Hematopoietic multipotent progenitor cell treated with erythropoietin and hydrocortisone succinate and interleukin-3 and kit ligand, for 6 days (in vitro differentiated cells): ENCODE results near the gene ZNF22.

Experiments used
- DNase-seq: peaks from one replicate; pipeline ENCODE4 v3.0.0-alpha.2; 2015

The ZNF22 gene

DNA sequence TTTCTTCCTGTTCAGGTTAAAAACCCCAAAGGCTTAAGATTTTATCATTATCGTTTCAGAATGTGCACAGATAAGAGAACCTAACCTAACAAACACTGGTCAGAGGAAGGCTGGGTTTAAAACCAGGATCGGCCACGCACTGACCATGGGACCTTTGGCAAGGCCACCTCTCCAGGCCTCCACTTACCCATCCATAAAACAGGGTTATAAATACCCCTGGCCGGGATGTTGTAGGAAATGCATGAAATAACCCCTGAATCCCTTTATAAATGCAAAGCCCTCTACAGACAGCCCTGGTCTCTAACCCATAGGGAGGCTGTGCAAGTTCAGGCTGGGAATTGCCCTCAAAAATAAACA, 22.5 kb upstream of the ZNF22 start:
- no peak for DNase-seq

DNA sequence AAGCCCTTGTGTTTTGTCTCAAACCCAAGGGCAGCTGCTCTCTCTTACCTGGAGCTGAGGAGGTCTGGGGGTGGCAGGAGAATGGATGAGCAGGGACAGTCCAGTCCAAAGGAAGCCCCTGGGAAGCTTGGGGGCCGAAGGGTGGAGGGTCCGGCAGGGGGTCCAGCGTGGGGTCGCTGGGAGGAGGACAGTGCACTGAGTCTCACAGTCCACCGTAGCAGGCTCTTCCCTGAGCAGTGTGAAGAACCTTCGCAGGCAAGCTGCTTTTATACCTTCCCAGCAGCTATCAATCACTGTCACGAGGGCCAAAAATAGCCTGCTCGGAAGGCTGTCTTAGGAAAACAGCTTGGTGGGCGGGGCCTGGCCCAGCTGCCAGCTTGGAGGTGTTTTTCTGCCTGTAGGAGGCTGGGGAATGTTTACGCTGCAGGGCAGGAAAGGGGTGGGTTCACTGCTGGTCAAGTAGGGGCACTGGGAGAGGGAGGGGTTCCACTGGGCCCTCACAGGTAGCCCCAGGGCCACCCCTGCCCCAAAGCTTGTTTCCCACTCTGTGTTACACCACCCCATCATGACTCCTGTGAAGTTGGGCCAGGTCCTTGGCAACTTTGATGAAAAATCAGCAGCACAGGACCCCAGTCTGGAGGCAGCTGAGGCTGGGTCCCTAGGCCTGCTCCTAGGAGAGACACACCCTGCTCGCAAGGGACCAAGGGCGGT, 22.0 kb upstream of the ZNF22 start, which contains the start of gene DEPP1:
Gene DEPP1 (minus strand): TSS at position 240 of the 711 bp plus-strand sequence. CDS start 779 bp downstream, outside the sequence.
- peak; percentile 72 for DNase-seq

DNA sequence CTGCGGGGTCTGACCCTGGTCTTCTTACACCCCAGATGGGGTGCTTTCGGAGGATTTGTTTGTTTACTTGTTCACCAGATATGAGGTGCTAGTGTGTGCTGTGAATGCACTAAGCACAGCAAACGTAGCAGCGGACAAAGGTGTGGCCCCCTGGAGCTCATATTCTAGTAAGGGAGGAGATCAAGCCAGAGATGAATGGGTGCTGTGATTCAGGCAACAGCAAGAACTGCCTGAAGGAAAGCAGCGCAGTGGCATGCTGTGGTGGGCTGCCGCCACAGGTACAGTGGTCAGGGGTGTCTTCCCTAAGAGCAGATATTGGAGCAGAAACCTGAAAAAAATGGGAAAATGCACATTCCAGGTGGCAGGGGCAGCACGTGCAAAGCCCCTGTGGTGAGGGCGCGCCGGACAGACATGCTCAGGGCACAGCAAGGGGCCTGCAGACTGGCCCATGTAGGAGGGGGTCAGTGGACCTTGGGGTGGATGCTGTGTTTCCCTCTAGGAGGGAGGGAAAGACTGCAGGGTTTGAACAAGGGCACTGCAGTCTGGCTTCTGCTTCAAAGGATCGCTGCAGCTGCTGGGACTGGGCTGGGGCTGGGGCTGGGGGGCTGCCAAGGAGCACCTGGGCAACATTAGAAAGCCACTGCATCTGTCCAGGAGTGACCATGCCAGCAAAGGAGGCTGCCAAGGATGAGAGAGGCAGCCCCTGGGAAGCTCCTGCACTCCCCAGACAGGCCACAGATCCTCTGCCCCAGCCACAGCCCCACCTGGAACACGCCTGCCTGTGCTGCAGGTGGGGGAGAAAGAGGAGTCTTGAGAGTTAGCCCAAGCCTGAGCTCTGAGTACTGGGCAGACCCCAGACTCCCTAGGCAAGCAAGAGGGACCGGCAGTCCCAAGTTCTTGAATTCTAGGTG, 21.2 kb upstream of the ZNF22 start:
- DNase-seq, result no peak

DNA sequence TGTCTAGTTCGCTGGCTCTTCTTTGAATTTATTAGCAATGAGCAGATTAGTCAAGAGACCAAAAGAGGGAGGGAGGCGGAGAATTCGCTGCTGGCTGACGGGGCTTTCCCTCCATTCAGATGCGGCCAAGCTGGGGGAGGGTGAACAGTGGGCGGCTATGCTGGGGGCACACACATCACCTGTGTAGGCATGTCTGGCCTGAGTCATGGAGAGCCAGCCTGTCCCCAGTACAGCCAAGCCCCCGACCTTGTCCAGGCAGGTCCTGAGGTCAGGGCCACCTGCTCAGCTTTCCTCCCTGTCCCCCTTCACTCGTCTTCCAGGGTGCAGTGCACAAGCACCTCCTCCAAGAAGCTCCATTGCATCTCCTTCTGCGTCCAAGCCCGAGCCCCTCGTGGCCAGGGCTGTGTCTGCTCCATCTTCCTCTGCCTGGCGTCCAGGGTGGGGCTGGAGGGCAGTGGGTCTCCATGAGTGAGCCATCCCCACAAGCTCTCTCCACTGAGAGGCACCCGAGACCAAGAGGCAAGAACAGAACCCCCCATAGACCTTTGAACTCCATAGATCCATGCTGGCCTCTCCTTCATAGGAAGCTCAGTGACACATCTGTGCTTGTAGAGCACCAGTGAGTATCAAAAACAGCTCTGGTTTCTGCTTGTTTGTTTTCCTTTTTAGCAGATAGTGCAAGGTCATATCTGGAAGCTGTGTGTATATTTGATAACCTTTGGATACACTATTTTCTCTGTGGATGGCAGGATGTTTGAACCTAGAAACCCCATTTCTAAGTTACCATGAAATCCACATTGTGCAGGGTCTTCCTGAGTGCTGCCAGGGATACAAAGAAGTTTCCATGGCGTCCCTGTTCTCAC, 20.2 kb upstream of the ZNF22 start:
- DNase-seq, result no peak

DNA sequence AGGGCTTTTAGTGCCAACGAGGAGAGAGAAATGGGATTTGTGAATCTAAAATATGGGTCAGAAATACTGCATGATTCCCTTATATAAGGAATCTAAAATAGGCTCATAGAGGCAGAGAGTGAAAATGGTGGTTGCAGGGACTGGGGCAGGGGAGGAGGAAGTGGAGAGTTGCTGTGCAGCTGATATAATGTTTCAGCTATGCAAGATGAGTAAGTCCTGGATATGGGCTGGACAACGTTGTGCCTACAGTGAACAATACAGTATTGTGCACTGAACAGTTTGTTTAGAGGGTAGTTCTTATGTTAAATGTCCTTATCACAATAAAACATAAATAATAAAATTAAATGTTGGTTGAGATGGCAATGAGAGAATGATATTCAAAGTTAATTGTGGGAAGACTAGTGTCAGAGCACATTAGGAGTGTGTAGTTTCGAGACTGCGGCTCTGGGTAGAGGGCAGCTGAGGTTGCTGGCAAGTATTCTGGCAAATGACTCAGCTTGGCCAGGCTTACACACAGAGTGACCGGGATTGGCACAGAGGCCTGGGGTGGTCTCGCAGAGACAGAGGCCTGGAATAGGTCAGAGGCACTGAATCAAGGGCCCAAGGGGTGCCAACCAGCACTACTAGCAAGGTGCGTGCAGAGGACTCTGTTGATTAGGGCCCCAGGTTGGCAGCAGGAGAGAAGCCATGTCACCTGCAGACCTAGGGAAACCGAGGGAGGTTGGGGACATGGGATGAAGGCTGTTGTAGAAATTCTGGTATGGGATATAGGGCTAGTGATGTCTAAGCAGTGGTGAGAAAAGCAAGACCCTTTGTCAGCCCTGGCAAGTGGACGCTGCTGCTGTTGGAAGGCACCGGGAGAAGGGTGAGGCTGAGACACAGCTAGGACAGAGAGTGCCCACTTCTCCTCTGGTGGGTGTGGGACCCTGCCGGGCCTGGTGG, 19.3 kb upstream of the ZNF22 start:
- peak; percentile 34 for DNase-seq

DNA sequence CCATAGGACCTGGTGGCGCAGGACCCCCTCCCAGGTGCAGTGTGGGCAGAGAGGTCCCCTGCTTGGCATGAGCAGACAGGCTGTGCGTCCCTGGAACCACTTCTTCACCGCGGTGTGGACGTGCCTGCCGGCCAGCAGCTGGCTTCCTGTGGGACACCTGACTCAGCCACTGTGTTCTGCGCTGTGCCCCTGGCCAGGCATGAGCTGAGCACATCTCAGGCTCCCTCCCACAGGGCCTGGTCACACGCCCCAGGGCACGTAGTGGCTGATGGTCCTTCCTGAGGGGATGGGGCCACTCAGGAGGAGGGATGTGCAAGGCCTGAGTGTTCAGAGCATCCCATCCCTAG, 18.6 kb upstream of the ZNF22 start:
- DNase-seq, result no peak

DNA sequence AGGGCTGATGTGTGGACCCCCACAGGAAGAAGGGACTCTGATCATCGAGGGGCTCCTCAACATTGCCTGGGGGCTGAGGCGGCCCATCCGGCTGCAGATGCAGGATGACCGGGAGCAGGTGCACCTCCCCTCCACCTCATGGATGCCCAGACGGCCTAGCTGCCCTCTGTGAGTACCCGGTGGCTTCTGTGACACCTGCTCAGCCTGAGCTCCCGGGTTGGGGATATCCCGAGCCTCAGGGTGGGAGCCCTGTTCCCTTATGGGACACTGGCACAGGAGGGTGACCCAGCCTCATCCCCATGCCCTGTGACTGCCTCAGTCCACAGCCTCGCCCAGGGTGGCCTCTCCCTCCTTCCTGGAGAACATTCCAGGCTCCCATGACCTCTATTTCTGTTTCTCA, 18.2 kb upstream of the ZNF22 start:
- no peak for DNase-seq

DNA sequence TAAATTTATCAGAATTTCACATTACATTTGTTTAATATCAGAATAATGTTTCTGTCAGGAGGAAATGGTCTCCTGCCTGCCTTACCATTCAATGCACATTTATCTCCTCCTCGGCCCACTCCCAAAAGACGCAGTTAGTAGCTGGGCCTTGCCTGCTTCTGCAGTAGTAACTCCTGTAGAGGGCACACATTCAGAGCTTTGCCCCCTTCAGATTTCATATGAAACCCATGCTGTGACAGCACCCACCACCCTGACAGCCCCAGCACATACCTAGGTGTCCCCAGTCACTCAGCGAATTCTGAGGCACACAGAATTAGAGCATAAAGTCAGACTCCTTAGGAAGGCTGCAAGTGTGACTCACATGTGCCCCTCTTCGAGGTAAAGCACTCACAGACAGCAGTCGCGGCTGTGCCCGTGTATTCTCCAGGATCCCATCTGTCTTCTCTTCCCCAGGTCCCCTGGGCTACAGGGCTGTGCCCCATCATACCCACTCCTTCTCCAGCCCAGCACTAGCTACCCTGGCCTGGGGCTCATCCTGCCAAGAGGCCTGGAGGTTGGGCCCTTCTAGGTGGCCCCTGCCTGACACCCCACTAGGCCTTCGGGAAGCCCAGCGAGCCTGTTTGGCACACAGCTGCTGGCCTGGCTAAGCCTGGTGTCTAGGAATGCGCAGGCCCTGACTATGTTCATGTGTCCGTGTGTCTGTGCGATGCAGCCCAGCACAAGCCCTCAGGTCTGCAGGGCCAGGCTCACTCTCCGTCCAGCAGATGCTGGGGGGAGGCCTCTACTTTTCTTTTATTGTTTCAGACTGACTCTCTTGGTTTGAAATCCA, 17.4 kb upstream of the ZNF22 start:
- DNase-seq, result no peak

DNA sequence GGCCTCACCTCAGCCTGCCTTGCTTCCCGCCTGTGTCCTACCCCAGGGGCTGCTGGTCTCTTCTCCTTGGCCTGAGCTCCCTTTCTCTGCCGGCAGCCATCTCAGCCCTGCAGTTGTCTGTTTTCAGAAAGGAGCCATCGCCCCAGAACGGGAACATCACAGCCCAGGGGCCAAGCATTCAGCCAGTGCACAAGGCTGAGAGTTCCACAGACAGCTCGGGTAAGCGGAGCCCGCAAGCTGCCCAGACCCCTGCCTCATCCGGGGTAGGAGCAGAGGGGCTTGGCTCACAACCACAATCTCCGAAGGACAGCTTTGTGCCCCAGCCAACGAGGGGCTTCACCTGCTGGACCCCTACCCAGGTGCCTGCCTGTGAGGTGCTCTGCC, 16.8 kb upstream of the ZNF22 start:
- no peak for DNase-seq

DNA sequence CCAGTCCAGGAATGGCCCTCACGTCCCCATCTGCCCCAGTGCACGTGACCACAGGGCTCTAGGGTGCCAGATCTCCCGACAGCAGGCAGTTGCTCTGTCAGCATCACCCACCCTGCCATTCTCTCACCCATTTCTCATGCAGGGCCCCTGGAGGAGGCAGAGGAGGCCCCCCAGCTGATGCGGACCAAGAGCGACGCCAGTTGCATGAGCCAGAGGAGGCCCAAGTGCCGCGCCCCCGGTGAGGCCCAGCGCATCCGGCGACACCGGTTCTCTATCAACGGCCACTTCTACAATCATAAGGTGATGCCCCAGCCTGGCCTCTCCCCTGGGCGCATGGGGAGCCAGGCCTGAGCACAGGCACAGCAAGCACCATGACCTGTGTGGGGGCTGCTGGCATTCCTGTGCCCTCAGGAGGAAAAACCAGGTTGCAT, 16.0 kb upstream of the ZNF22 start:
- DNase-seq, result no peak

DNA sequence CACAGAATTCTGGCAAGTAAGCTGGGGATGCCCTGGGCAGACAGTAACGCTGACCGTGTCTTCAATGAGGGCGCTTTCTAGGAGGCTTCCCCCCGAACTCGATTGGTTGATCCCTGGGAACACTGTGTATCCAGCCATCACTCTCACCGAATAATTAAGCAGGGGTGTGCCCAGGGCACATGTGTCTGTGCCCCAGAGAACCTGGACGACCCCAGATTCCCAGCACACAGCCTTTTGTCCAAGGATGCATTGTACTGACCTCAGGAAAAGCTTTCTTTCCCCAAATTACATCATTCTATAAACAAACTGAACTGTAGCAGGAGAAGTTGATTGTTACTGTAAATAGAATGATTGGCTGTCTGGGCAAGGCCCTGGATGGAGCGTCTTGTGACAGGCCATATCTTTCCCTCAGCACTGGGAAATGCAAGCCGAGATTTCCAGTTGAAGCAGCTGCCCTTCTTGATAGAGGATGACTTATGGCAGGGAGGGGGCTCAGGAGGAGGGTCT, 15.5 kb upstream of the ZNF22 start:
- no peak for DNase-seq

DNA sequence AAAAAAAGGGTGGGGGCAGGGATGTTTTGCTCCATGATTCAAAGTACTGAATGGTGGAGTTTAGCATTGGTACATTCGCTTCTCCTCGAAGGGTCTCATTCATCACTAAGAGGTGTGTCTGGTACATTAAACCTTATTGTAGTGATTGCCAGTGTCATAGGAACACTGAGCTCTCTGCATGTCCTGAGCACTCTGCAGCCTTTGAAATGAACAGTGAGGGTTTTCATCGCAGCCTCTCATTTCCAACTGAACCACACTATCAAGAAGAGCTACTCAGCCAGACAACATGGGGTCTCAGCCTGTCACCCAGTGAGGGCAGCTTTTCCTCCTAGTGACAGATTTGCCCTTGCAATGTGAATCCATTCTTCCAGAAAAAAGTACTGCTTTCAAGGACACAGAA, 14.5 kb upstream of the ZNF22 start:
- no peak for DNase-seq

DNA sequence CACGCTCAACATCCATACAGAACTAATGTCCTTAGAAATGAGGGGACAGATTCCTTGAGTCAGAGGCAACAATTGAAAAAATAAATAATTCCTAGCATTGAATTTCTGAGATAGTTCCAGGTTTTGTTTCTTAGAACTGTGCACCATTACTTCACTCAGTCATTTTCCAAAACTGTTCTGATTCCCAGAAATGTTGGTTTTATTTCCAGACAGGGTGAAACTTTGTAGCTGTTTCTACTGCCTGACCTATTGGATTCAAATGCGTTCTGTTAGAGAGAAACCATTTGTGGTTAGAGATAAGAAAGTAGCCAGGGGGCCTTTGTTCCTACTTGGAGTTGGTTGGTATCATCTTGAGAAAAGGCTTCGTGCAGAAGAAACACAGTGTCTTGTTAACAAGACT, 14.1 kb upstream of the ZNF22 start:
- peak; percentile 75 for DNase-seq

DNA sequence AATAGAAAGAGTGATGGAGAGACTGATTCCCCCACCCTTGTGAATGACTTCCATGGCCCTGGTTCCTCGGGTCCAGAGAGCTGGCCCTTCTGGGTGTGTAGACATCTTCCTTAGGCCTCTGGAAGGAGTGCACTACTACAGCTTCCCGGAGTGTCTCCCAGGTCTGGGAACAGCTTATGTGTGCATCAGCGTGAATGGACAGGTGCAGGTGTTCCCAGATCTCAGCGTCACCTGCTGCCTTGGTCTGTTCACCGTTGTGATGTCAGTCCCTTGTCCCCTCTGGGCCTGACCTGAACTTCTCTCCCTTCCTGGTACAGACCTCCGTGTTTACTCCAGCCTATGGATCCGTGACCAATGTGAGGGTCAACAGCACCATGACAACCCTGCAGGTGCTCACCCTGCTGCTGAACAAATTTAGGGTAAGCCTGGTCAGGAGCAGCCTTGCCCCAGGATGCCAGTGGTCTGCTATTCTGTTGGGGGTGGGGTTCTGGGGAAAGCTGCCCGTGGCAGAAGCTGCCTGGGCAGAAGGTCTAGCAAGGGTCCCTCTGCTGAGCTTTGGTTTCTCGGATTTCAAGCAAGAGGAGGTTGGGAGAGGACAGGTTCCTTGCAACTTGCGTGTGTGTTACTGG, 11.7 kb upstream of the ZNF22 start:
- DNase-seq, result no peak

DNA sequence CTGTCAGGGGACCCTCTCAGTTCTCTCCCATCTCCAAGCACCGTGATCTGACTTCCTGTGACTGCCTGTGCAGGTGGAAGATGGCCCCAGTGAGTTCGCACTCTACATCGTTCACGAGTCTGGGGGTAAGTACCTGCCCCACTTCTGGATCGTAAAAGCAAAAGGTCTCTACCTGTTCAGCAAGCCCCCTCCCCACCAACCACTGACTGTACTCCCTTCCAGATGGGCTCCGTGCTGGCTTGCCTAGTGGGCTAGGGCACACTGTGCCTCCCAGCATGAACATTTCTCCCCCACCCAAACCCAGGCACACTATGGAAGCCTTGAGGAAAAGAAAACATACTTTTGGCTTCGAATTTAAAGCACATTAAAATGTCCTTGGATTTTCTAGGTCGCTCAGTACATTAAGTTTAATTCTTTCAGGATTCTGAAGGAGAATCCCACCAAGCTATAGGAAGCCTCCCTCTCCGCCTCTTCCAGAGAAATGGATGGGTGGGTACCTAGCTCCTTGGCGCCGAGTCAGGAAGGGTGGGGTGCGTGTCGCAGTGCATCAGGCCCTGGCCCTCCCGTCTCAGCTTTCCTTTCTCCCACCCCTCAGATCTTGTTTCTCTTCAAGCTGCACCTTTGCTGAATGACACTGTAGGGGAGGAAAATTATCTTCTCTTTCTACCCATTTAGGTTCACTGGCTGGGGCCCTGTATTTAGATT, 11.0 kb upstream of the ZNF22 start:
- no peak for DNase-seq

DNA sequence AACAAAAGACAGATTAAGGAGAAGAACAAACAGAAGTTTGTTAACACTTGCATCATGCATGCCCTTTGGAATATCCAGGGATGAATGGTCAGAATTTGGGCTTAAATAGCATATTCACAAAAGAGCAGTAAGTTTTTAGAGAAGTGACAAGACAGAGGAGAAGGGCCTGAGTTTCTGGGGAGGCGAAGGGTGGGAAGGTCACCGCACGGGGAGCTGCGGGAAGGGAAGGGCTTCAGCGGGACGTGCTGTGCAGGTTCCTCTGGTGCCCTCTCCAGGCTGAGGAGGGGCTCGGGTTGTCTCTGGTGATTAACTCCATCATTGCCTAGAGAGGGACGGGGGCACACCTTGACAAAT, 10.4 kb upstream of the ZNF22 start:
- peak; percentile 46 for DNase-seq

DNA sequence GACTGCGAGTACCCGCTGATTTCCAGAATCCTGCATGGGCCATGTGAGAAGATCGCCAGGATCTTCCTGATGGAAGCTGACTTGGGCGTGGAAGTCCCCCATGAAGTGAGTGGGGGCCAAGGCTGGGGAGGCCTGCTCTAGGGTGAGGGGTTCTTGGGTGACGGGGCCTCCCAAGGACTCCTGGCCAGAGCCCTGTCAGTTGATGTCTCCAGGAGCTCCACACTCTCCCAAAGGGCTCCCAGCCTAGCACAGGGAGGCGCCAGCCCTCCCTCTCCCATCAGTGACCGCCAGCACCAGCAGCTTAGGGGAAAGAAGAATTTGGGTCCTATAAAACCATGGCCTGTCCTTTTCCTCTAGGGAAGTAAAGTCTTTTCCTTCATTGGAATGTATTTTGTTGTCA, 9.8 kb upstream of the ZNF22 start:
- no peak for DNase-seq

DNA sequence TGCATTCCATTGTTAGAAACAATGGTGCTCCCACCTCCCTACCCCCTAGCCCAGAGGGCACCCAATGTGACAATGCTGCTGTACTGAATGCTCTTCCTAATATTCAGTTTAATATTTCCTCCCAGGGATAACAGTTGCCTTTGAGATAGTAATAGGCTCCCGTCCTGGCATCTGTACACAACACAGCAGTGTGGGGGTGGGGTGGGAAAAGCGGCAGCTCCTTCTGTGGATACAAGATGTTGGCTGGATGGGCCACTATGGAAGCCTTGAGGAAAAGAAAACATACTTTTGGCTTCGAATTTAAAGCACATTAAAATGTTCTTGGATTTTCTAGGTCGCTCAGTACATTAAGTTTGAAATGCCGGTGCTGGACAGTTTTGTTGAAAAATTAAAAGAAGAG, 9.2 kb upstream of the ZNF22 start:
- no peak for DNase-seq

DNA sequence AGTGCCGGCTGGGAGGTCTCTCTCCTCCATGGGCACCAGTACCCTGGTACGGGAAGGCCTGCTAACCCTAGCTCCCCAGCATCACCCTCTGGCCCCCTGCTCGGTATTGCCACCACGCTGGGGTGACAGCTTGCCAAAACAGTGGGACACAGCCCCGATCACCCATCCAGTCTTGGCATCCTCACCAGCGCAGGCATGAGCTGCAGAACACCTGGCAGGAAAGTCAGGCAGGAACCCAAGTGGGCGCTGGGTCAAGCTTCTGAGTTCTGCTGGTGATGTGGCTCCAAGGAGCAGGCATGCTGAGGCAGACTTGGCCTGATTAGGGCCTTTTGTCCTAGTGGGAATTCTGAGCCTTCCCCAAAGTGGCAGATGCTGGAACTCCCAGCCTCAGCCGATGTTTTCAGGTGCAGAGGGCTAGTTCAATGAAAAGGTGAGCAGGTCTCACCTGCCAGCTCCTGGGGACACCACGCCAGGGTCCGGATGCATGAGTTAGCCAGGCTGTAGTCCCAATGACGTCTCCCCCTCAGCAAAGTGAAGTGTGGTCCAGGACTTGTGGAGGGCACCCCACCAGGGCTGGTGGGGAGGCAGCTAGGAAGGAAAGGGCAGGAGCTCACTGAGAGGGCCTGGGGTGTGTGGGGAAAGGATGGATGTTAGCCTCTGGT, 8.5 kb upstream of the ZNF22 start:
- no peak for DNase-seq
